Stimulated activated CD8-positive, alpha-beta memory T cell treated with anti-CD3 and anti-CD28 coated beads, Interleukin-15, amount 100 ng/mL, for 48 hours (primary cell): Measurements from ENCODE around the gene WWC1.

ENCODE experiments used
- DNase-seq, 2 donors: peaks; one replicate each; pipeline ENCODE4 v3.0.0-alpha.2; 2020; ENCODE audit warnings: low read depth in 2 of 2

WWC1 gene

GRCh38 chr5:168482361-168482760 lies 190.9 kb downstream of the WWC1 start:
- DNase-seq = no peak

- peak; percentile 85 to 87 for DNase-seq
Measured at GRCh38 chr5:168486136-168486879, 194.9 kb downstream of the WWC1 start, which contains the start of gene RARS1. TSS of gene RARS1 (plus strand) at chr5:168486471. CDS start at chr5:168486499, 28 bp downstream.

GRCh38 chr5:168489059-168489458 lies 197.6 kb downstream of the WWC1 start:
- no peak for DNase-seq

GRCh38 chr5:168494057-168494555 lies 202.7 kb downstream of the WWC1 start:
- no peak for DNase-seq

- no peak for DNase-seq
Measured at GRCh38 chr5:168502563-168503237, 211.3 kb downstream of the WWC1 start.

GRCh38 chr5:168513861-168514428 lies 222.5 kb downstream of the WWC1 start:
- no peak for DNase-seq
